ENCODE measurements around the gene APC2. TPM values are rescaled to one million over a fixed set of nuclear protein-coding genes. Genes with fewer than 3 reads are reported as not detected.

APC2 gene
- total and polyA plus RNA-seq, 10 donors = 0.02 to 0.56 (median 0.14) TPM

- peaks cover 0 to 40% (median 7%) of the 10 kb centered on the region in 7 donors for H3K27me3 ChIP-seq (replicated peaks in 1 of 7)
- peaks cover 14 to 64% (median 45%) of the 10 kb centered on the region in 6 donors for H3K4me1 ChIP-seq
- TF ChIP-seq POLR2A (IDR thresholded peaks at IDR 0.05) = no peak
- TF ChIP-seq POLR2AphosphoS5 (IDR thresholded peaks at IDR 0.05) = no peak
- TF ChIP-seq CTCF (IDR thresholded peaks at IDR 0.05 in 8 of 11, conservative IDR thresholded peaks at IDR 0.05 in 3 of 11) = peak in 1 of 11 experiments; percentile 27
- H3K4me3 ChIP-seq = peak overlapping the region; percentile 49 to 95 (median 68)
- no peaks in the 10 kb centered on the region for H3K9me3 ChIP-seq
- intact Hi-C loops (cut with DNase I; ENCODE audit: low total_unique reads) = loop anchor here (10.0 kb wide), 1 partner anchor 127 kb away; the partner anchor contains the start of gene FAM174C
- DNase-seq = no peak
- H3K27ac ChIP-seq = peak overlapping the region in 1 of 8 donors; percentile 46
- peaks cover 0 to 5% (median 0%) of the 10 kb centered on the region in 6 donors for H3K36me3 ChIP-seq
- WGBS, 5 donors = 35 to 49% (median 38%) methylated on average over 11 of the region's 11 CpGs
These were observed 48.1 kb upstream of the APC2 start for GRCh38 chr19:1401889-1402217.

- intact Hi-C loops (cut with DNase I; ENCODE audit: low total_unique reads) = loop anchor here (10.0 kb wide), 1 partner anchor 128 kb away; the partner anchor contains the start of gene FAM174C
- no peak for DNase-seq
These were observed 47.4 kb upstream of the APC2 start for GRCh38 chr19:1402411-1403070.

GRCh38 chr19:1406774-1407527 lies 43.0 kb upstream of the APC2 start:
- DNase-seq = peak; percentile 99
- H3K9me3 ChIP-seq = no peaks in the 10 kb centered on the region
- H3K27ac ChIP-seq = peak overlapping the region; percentile 60 to 98 (median 94)
- peaks cover 32 to 77% (median 60%) of the 10 kb centered on the region in 6 donors for H3K4me1 ChIP-seq
- peak overlapping the region; percentile 38 to 98 (median 68) for H3K4me3 ChIP-seq
- intact Hi-C loops (cut with DNase I; ENCODE audit: low total_unique reads) = loop anchor here (10.0 kb wide), 1 partner anchor 132 kb away; the partner anchor contains the start of gene FAM174C
- peaks cover 0 to 21% (median 0%) of the 10 kb centered on the region in 7 donors for H3K27me3 ChIP-seq (replicated peaks in 1 of 7)
- TF ChIP-seq POLR2A (IDR thresholded peaks at IDR 0.05) (peak in 2 of 3 donors; percentile 3 to 22), CTCF (IDR thresholded peaks at IDR 0.05 in 8 of 11, conservative IDR thresholded peaks at IDR 0.05 in 3 of 11) (peak in 9 of 11 experiments; percentile 27 to 59 (median 52)), POLR2AphosphoS5 (IDR thresholded peaks at IDR 0.05) (peak; percentile 73 to 86 (median 85))
- 0 to 1% (median 1%) methylated on average over 15 to 72 of the region's 72 CpGs for WGBS, 5 donors
- H3K36me3 ChIP-seq = peaks cover 0 to 28% (median 2%) of the 10 kb centered on the region in 6 donors

More at GRCh38 chr19:1402411-1403070, 47.4 kb upstream of the APC2 start:
- TF ChIP-seq POLR2AphosphoS5 (IDR thresholded peaks at IDR 0.05) (no peak), POLR2A (IDR thresholded peaks at IDR 0.05) (no peak), CTCF (IDR thresholded peaks at IDR 0.05 in 8 of 11, conservative IDR thresholded peaks at IDR 0.05 in 3 of 11) (no peak)
- Histone ChIP-seq H3K36me3 (no peaks in the 10 kb centered on the region), H3K4me1 (peaks cover 14 to 63% (median 46%) of the 10 kb centered on the region in 6 donors), H3K9me3 (no peaks in the 10 kb centered on the region), H3K4me3 (peak overlapping the region in 1 of 8 donors; percentile 95), H3K27me3 (replicated peaks in 1 of 7) (peaks cover 0 to 40% (median 7%) of the 10 kb centered on the region in 7 donors), H3K27ac (no peak overlapping the region)
- WGBS, 5 donors = 25 to 38% (median 31%) methylated on average over 25 of the region's 25 CpGs
